Measurements from ENCODE around the gene ZDHHC1.

Gene ZDHHC1

GRCh38 chr16:67412294-67412693 is 4.0 kb downstream of the ZDHHC1 start:
- no peak for DNase-seq (ENCODE audit: low read depth)
- TF ChIP-seq CTCF (conservative IDR thresholded peaks at IDR 0.05; ENCODE audit: low read depth, low read length) = no peak
- H3K4me3 ChIP-seq (ENCODE audit: low read depth, low read length) = no peak overlapping the region

GRCh38 chr16:67411339-67411738 is 4.9 kb downstream of the ZDHHC1 start:
- no peak for TF ChIP-seq CTCF (conservative IDR thresholded peaks at IDR 0.05; ENCODE audit: low read depth, low read length)
- no peak for DNase-seq (ENCODE audit: low read depth)
- H3K4me3 ChIP-seq (ENCODE audit: low read depth, low read length) = no peak overlapping the region

GRCh38 chr16:67409631-67410030 is 6.6 kb downstream of the ZDHHC1 start:
- no peak for DNase-seq (ENCODE audit: low read depth)
- no peak for TF ChIP-seq CTCF (conservative IDR thresholded peaks at IDR 0.05; ENCODE audit: low read depth, low read length)

GRCh38 chr16:67407788-67408452 is 8.4 kb downstream of the ZDHHC1 start:
- TF ChIP-seq CTCF (conservative IDR thresholded peaks at IDR 0.05; ENCODE audit: low read depth, low read length) = no peak
- H3K4me3 ChIP-seq (ENCODE audit: low read depth, low read length) = no peak overlapping the region

More at GRCh38 chr16:67409631-67410030, 6.6 kb downstream of the ZDHHC1 start:
- no peak overlapping the region for H3K4me3 ChIP-seq (ENCODE audit: low read depth, low read length)

GRCh38 chr16:67407176-67407787 is 9.0 kb downstream of the ZDHHC1 start:
- DNase-seq (ENCODE audit: low read depth) = no peak
- no peak for TF ChIP-seq CTCF (conservative IDR thresholded peaks at IDR 0.05; ENCODE audit: low read depth, low read length)
- H3K4me3 ChIP-seq (ENCODE audit: low read depth, low read length) = no peak overlapping the region

More at GRCh38 chr16:67407788-67408452, 8.4 kb downstream of the ZDHHC1 start:
- no peak for DNase-seq (ENCODE audit: low read depth)

GRCh38 chr16:67406111-67406971 is 9.9 kb downstream of the ZDHHC1 start:
- peak; percentile 83 for DNase-seq (ENCODE audit: low read depth)
- no peak for TF ChIP-seq CTCF (conservative IDR thresholded peaks at IDR 0.05; ENCODE audit: low read depth, low read length)
- H3K4me3 ChIP-seq (ENCODE audit: low read depth, low read length) = no peak overlapping the region
